Gastrocnemius medialis (tissue), 4 donors: ENCODE results near the gene PDE7B. TPM values are rescaled to one million over a fixed set of nuclear protein-coding genes. Genes with fewer than 3 reads are reported as not detected.

Source experiments
- ATAC-seq, 2 donors: fragments of 150-250 bp; one replicate each; pipeline ENCODE4 v1.9.1; 2016
- DNase-seq, 2 donors: peaks; one replicate each; pipeline ENCODE4 v3.0.0-alpha.2; 2019
- H3K27ac ChIP-seq, 4 donors: fragments of 200-600 bp; sonication (generic); 1 replicate in 1 of 4; 2 replicates in 3 of 4; pipeline ENCODE4 v1.5.1; 2016 to 2018; ENCODE audit warnings: mild to moderate bottlenecking in 2 of 4, moderate library complexity in 1 of 4
- H3K27me3 ChIP-seq, 3 donors: fragments of 200-600 bp; sonication (generic) in 2 of 3; 1 replicate in 1 of 3; 2 replicates in 2 of 3; pipeline versions ENCODE4 v1.5.1 to v1.6.0; 2016 to 2019; ENCODE audit warnings: mild to moderate bottlenecking in 1 of 3, moderate library complexity in 1 of 3
- H3K36me3 ChIP-seq, 2 donors: fragments of 200-600 bp; sonication (generic) in 1 of 2; one replicate each; pipeline ENCODE4 v1.5.1; 2017 to 2018
- H3K4me1 ChIP-seq, 2 donors: fragments of 200-600 bp; sonication (generic) in 1 of 2; one replicate each; pipeline ENCODE4 v1.5.1; 2016 to 2017; ENCODE audit warnings: mild to moderate bottlenecking in 2 of 2
- H3K4me3 ChIP-seq, 4 donors: fragments of 200-600 bp; sonication (generic) in 3 of 4; 1 replicate in 1 of 4; 2 replicates in 3 of 4; pipeline ENCODE4 v1.5.1; 2016 to 2019; ENCODE audit warnings: mild to moderate bottlenecking in 2 of 4
- H3K9me3 ChIP-seq, 3 donors: fragments of 200-600 bp; sonication (generic) in 2 of 3; 1 replicate in 1 of 3; 2 replicates in 2 of 3; pipeline ENCODE4 v1.5.1; 2016 to 2019
- CTCF ChIP-seq, 5 experiments: fragments of 450-650 bp in 3 of 5; fragments of 200-600 bp in 2 of 5; sonication (generic) in 2 of 5; IDR thresholded peaks in 4 of 5; conservative IDR thresholded peaks in 1 of 5; 1 replicate in 4 of 5; 2 replicates in 1 of 5; pipeline ENCODE4 v1.5.1; 2016 to 2019; ENCODE audit warnings: antibody characterized with exemption in 5 of 5, mild to moderate bottlenecking in 3 of 5, moderate library complexity in 3 of 5
- POLR2A ChIP-seq, 2 donors: fragments of 450-650 bp; IDR thresholded peaks; one replicate each; pipeline ENCODE4 v1.6.1; 2017; ENCODE audit warnings: antibody characterized with exemption in 2 of 2, mild to moderate bottlenecking in 2 of 2, moderate library complexity in 2 of 2
- in situ Hi-C, 4 donors: fragments of 200-750 bp; cut with MboI; loops; one replicate each; pipeline versions ENCODE4 v1.15.0 to v1.8.0; 2017; ENCODE audit warnings: low sequenced_read_pairs in 4 of 4
- intact Hi-C: fragments of 100-400 bp; cut with DNase I; formaldehyde crosslinking; loops from one replicate; pipeline ENCODE4 v1.15.1; 2023; ENCODE audit warnings: low total_unique reads
- total RNA-seq, 4 donors: library from RNA; depleted of rRNA; stranded (reverse); fragments of >200 nt; gene quantifications; one replicate each; pipeline versions ENCODE4 v1.1.0 to v1.2.3, GENCODE V29; 2016

The PDE7B gene
- total RNA-seq, 4 donors from 2014 or later: 2.2 to 3.6 (median 2.7) TPM

- peaks cover 0 to 11% of the 10 kb centered on the region in 2 donors for H3K4me1 ChIP-seq
- in situ Hi-C loops (no loop called here), intact Hi-C loops (no loop called here)
- no peaks in the 10 kb centered on the region for H3K27me3 ChIP-seq
- no peaks in the 10 kb centered on the region for H3K36me3 ChIP-seq
- DNase-seq: no peak
- H3K4me3 ChIP-seq: no peak overlapping the region
- H3K9me3 ChIP-seq: no peaks in the 10 kb centered on the region
- peak overlapping the region; percentile 63 to 79 (median 72) for H3K27ac ChIP-seq
- peak; percentile 47 to 55 for ATAC-seq
- TF ChIP-seq CTCF (IDR thresholded peaks at IDR 0.05 in 4 of 5, conservative IDR thresholded peaks at IDR 0.05 in 1 of 5) (no peak), POLR2A (IDR thresholded peaks at IDR 0.05) (no peak)
These were observed 199.8 kb downstream of the PDE7B start for GRCh38 chr6:136051140-136051775.

- intact Hi-C loops: no loop called here
- Histone ChIP-seq H3K27me3 (no peaks in the 10 kb centered on the region), H3K4me1 (peaks cover 0 to 11% of the 10 kb centered on the region in 2 donors), H3K4me3 (no peak overlapping the region), H3K27ac (peak overlapping the region; percentile 63 to 79 (median 72)), H3K9me3 (no peaks in the 10 kb centered on the region), H3K36me3 (no peaks in the 10 kb centered on the region)
- TF ChIP-seq CTCF (IDR thresholded peaks at IDR 0.05 in 4 of 5, conservative IDR thresholded peaks at IDR 0.05 in 1 of 5): no peak
- no peak for TF ChIP-seq POLR2A (IDR thresholded peaks at IDR 0.05)
- no peak for DNase-seq
- in situ Hi-C loops: no loop called here
- no peak for ATAC-seq
These were observed 200.5 kb downstream of the PDE7B start for GRCh38 chr6:136052031-136052430.

- DNase-seq (no peak), ATAC-seq (no peak)
- no peaks in the 10 kb centered on the region for H3K36me3 ChIP-seq
- intact Hi-C loops: loop anchor here (5.0 kb wide), 1 partner anchor 38 kb away; no protein-coding TSS in a partner anchor
- H3K4me1 ChIP-seq: peaks cover 5 to 31% of the 10 kb centered on the region in 2 donors
- H3K9me3 ChIP-seq: no peaks in the 10 kb centered on the region
- H3K27ac ChIP-seq: peak overlapping the region in 2 of 4 donors; percentile 8 to 22
- in situ Hi-C loops: no loop called here
- H3K4me3 ChIP-seq: no peak overlapping the region
- H3K27me3 ChIP-seq: no peaks in the 10 kb centered on the region
- TF ChIP-seq CTCF (IDR thresholded peaks at IDR 0.05 in 4 of 5, conservative IDR thresholded peaks at IDR 0.05 in 1 of 5): no peak
- TF ChIP-seq POLR2A (IDR thresholded peaks at IDR 0.05): no peak
These were observed 207.4 kb downstream of the PDE7B start for GRCh38 chr6:136058852-136059251.

GRCh38 chr6:136059308-136059707, 207.8 kb downstream of the PDE7B start:
- intact Hi-C loops: loop anchor here (5.0 kb wide), 1 partner anchor 38 kb away; no protein-coding TSS in a partner anchor
- ATAC-seq (no peak), DNase-seq (no peak)
- in situ Hi-C loops: no loop called here
- Histone ChIP-seq H3K4me3 (no peak overlapping the region), H3K27me3 (no peaks in the 10 kb centered on the region), H3K36me3 (no peaks in the 10 kb centered on the region), H3K9me3 (no peaks in the 10 kb centered on the region), H3K4me1 (peaks cover 5 to 31% of the 10 kb centered on the region in 2 donors), H3K27ac (peak overlapping the region in 3 of 4 donors; percentile 6 to 42 (median 22))
- TF ChIP-seq CTCF (IDR thresholded peaks at IDR 0.05 in 4 of 5, conservative IDR thresholded peaks at IDR 0.05 in 1 of 5): no peak
- no peak for TF ChIP-seq POLR2A (IDR thresholded peaks at IDR 0.05)
